GM21619 (cell line): ENCODE measurements around the gene LRRC10B.

Source experiments
- ATAC-seq: cut with Tn5 transposase; IDR thresholded peaks from one replicate; pipeline ENCODE4 v1.9.1; 2021; ENCODE audit not compliant: unreplicated experiment

Gene LRRC10B

GRCh38 chr11:61528114-61528513, 19.6 kb downstream of the LRRC10B start:
- ATAC-seq = no peak

- no peak for ATAC-seq
Measured at GRCh38 chr11:61529537-61530225, 21.1 kb downstream of the LRRC10B start.

- no peak for ATAC-seq
Measured at GRCh38 chr11:61531044-61531443, 22.5 kb downstream of the LRRC10B start.

- ATAC-seq = no peak
Measured at GRCh38 chr11:61532134-61533038, 23.8 kb downstream of the LRRC10B start.

GRCh38 chr11:61533039-61533375, 24.5 kb downstream of the LRRC10B start:
- ATAC-seq = no peak

GRCh38 chr11:61533401-61533800, 24.9 kb downstream of the LRRC10B start:
- ATAC-seq = no peak

GRCh38 chr11:61534025-61534932, 25.7 kb downstream of the LRRC10B start:
- no peak for ATAC-seq

- ATAC-seq = no peak
Measured at GRCh38 chr11:61534933-61535839, 26.6 kb downstream of the LRRC10B start.

GRCh38 chr11:61535998-61536675, 27.6 kb downstream of the LRRC10B start:
- no peak for ATAC-seq

GRCh38 chr11:61536676-61537270, 28.2 kb downstream of the LRRC10B start:
- ATAC-seq = no peak

GRCh38 chr11:61537326-61537725, 28.8 kb downstream of the LRRC10B start:
- ATAC-seq = no peak

GRCh38 chr11:61538636-61538961, 30.1 kb downstream of the LRRC10B start:
- no peak for ATAC-seq

GRCh38 chr11:61539006-61539405, 30.5 kb downstream of the LRRC10B start:
- ATAC-seq = no peak

GRCh38 chr11:61539831-61540357, 31.3 kb downstream of the LRRC10B start:
- no peak for ATAC-seq

- no peak for ATAC-seq
Measured at GRCh38 chr11:61540528-61540927, 32.0 kb downstream of the LRRC10B start.

GRCh38 chr11:61541598-61541997, 33.0 kb downstream of the LRRC10B start:
- no peak for ATAC-seq

GRCh38 chr11:61542024-61542461, 33.5 kb downstream of the LRRC10B start:
- no peak for ATAC-seq

GRCh38 chr11:61542705-61543104, 34.2 kb downstream of the LRRC10B start:
- no peak for ATAC-seq
